Lower lobe of right lung (tissue), 2 donors: ENCODE results near the gene PKP3. TPM values are rescaled to one million over a fixed set of nuclear protein-coding genes. Genes with fewer than 3 reads are reported as not detected.

Experiments
- ATAC-seq, 2 donors: fragments of 200-7000 bp; cut with Tn5 transposase; one replicate each; pipeline ENCODE4 v1.9.1; 2020 to 2022; ENCODE audit warnings: mild to moderate bottlenecking in 2 of 2, moderate library complexity in 2 of 2
- DNase-seq: peaks from one replicate; pipeline ENCODE4 v3.0.0-alpha.2; 2020
- H3K27ac ChIP-seq: fragments of 200-600 bp; one replicate; pipeline ENCODE4 v1.8.0; 2022
- H3K27me3 ChIP-seq: fragments of 200-600 bp; one replicate; pipeline ENCODE4 v1.8.0; 2022; ENCODE audit warnings: low read depth
- H3K36me3 ChIP-seq: fragments of 200-600 bp; one replicate; pipeline ENCODE4 v1.8.0; 2022; ENCODE audit warnings: mild to moderate bottlenecking
- H3K4me1 ChIP-seq: fragments of 200-600 bp; one replicate; pipeline ENCODE4 v1.8.0; 2022
- H3K4me3 ChIP-seq: fragments of 200-600 bp; one replicate; pipeline ENCODE4 v1.8.0; 2022; ENCODE audit warnings: mild to moderate bottlenecking
- H3K9me3 ChIP-seq: fragments of 200-600 bp; one replicate; pipeline ENCODE4 v1.8.0; 2022
- intact Hi-C: fragments of 100-400 bp; cut with DNase I; formaldehyde crosslinking; loops from one replicate; pipeline ENCODE4 v1.11.0; 2022
- total RNA-seq: library from RNA; stranded (reverse); fragmentation: NEBNext Ultra II Directional; extraction: Animal tissue kit (Norgen Biotek cat#: 25700); gene quantifications from one replicate; pipeline ENCODE4 v1.2.1, GENCODE V29; 2021
- TF ChIP-seq, protein P1 (sequence below): fragments of 200-600 bp; IDR thresholded peaks from one replicate; pipeline ENCODE4 v1.8.0; 2022; ENCODE audit warnings: antibody characterized with exemption, mild to moderate bottlenecking
- donor health status: DM: no; HTN: yes; CAD: no; lungs with severe emphysema.

The PKP3 gene
- total RNA-seq, 1 donor from 2014 or later, result 23.1 TPM

DNA sequence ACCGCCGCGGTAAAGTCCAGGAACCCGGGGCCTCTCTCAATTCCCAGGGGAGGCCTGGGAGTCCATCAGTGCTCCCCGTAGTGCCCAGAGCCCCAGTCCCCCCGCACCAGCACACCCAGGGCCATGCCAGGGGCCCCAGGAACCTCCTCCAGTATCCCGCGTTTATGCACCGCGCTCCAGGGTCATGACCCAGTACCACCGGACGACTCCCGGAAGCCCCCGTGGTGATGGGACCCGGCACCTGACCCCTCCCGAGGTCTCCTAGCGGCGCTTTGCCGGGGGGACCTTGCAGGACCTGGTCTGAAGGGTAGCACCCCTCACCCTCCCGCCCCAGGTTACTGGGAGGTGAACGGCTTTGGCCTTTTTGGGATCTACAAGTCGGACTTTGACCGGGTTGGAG, 13.5 kb upstream of the PKP3 start:
- Histone ChIP-seq H3K4me1 (no peaks in the 10 kb centered on the region), H3K27me3 (peaks cover 13% of the 10 kb centered on the region), H3K4me3 (no peak overlapping the region), H3K36me3 (no peaks in the 10 kb centered on the region), H3K27ac (no peak overlapping the region), H3K9me3 (no peaks in the 10 kb centered on the region)
- no peak for ATAC-seq
- no peak for DNase-seq
- TF ChIP-seq, protein P1, sequence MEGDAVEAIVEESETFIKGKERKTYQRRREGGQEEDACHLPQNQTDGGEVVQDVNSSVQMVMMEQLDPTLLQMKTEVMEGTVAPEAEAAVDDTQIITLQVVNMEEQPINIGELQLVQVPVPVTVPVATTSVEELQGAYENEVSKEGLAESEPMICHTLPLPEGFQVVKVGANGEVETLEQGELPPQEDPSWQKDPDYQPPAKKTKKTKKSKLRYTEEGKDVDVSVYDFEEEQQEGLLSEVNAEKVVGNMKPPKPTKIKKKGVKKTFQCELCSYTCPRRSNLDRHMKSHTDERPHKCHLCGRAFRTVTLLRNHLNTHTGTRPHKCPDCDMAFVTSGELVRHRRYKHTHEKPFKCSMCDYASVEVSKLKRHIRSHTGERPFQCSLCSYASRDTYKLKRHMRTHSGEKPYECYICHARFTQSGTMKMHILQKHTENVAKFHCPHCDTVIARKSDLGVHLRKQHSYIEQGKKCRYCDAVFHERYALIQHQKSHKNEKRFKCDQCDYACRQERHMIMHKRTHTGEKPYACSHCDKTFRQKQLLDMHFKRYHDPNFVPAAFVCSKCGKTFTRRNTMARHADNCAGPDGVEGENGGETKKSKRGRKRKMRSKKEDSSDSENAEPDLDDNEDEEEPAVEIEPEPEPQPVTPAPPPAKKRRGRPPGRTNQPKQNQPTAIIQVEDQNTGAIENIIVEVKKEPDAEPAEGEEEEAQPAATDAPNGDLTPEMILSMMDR, result no peak
- intact Hi-C loops, result no loop called here

DNA sequence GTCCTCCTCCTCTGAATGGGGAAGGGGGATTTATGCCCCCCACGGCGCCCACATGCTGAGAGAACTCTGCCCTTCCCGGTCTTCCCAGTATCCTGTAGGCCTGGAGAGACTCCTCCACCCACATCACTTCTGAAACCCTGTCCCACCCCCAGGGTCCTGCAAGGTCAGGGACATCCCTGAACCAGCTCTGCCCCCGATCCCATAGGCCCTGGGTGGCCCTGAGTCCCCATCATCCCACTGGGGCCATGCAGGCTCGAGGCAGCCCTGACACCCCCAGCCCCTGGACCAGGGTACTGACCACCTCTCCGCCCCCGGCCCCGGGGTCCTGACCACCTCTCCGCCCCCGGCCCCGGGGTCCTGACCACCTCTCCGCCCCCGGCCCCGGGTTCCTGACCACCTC, 13.0 kb upstream of the PKP3 start:
- intact Hi-C loops, result no loop called here
- Histone ChIP-seq H3K36me3 (no peaks in the 10 kb centered on the region), H3K4me1 (no peaks in the 10 kb centered on the region), H3K4me3 (no peak overlapping the region), H3K27ac (no peak overlapping the region), H3K9me3 (no peaks in the 10 kb centered on the region), H3K27me3 (peaks cover 13% of the 10 kb centered on the region)
- DNase-seq (no peak), ATAC-seq (no peak)
- TF ChIP-seq, protein P1, result no peak

DNA sequence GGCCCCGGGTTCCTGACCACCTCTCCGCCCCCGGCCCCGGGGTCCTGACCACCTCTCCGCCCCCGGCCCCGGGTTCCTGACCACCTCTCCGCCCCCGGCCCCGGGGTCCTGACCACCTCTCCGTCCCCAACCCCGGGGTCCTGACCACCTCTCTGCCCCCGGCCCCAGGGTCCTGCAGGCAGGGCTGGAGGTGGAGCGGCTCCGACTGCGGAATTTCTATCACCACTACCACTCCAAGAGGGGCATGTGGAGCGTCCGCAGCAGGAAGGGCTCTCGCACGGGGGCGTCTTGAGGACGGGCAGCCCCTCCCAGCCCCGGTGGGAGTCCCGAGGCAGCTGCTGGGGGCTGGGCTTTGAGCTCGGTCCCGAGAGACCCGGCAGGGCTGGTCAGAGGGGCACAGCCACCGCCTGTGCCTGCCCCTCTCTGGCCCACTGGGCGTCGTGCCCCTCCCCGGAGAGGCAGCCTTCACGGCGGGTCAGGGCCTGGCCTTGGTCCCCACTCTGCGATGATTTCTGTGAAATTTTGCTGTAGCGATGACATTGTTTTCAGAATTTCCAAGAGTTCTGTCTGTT, 12.4 kb upstream of the PKP3 start:
- intact Hi-C loops, result no loop called here
- DNase-seq (no peak), ATAC-seq (no peak)
- TF ChIP-seq, protein P1, result no peak
- Histone ChIP-seq H3K27ac (no peak overlapping the region), H3K36me3 (no peaks in the 10 kb centered on the region), H3K27me3 (peaks cover 13% of the 10 kb centered on the region), H3K9me3 (peaks cover 3% of the 10 kb centered on the region), H3K4me1 (no peaks in the 10 kb centered on the region), H3K4me3 (no peak overlapping the region)

DNA sequence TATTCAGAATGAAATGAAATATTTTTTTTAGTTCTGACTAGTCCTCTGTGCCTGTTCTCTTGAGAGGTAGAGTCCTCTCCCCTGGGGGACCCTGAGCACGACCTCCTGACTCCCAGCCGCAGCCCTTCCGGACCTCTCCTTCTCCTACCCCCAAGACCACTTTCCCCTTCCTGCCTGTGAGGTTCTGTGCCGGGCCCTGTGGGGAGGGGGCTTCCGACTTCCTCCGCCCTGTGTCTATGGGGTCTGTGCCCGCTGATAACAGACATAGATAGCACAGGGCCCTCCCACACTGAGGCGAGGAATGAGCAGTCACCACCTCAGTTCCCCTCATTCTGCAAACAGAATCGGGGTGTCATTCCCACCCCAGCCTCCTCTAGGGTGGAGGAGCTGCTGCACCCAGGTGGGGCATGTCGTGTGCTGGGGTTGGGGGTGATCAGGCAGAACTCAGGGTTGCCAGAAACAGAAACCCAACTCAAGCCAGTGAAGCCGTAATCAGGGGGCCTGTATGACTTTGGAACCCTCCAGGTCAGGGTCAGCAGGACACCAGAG, 11.9 kb upstream of the PKP3 start:
- Histone ChIP-seq H3K4me3 (no peak overlapping the region), H3K4me1 (no peaks in the 10 kb centered on the region), H3K36me3 (no peaks in the 10 kb centered on the region), H3K27ac (no peak overlapping the region), H3K9me3 (peaks cover 8% of the 10 kb centered on the region), H3K27me3 (peaks cover 13% of the 10 kb centered on the region)
- ATAC-seq (no peak), DNase-seq (no peak)
- TF ChIP-seq, protein P1, result no peak
- intact Hi-C loops, result no loop called here

DNA sequence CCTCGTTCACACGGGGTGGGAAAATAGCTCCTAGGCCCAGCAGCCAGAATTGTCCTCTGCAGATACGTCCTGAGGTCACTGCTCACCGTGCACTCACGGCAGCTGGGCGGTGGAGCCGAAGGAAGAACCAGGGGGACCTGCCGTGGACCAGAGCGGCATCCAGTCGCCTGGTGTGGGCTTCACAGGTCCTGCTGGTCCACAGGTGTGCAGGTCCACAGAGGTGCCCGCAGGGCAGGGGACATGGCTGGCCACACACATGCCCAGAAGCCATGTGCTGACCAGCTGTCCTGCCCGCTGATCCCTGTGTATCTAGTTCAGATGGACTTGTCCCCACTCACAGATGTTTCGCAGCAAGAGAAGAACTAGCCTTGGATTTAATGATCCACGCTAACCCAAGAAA, 10.6 kb upstream of the PKP3 start:
- TF ChIP-seq, protein P1, result no peak
- peaks cover 8% of the 10 kb centered on the region for H3K9me3 ChIP-seq
- no peak overlapping the region for H3K27ac ChIP-seq
- no peak overlapping the region for H3K4me3 ChIP-seq
- no peaks in the 10 kb centered on the region for H3K36me3 ChIP-seq
- intact Hi-C loops, result no loop called here
- DNase-seq (no peak), ATAC-seq (no peak)
- no peaks in the 10 kb centered on the region for H3K4me1 ChIP-seq
- peaks cover 13% of the 10 kb centered on the region for H3K27me3 ChIP-seq
